ENCODE measurements around the gene GAREM2.
"Not testable (repeated sequence)": the region's sequence is repeated elsewhere in the genome, so short reads cannot be mapped to it uniquely, and the experiment has no call there.

The GAREM2 gene

GRCh38 chr2:26157580-26157979 is 15.3 kb upstream of the GAREM2 start:
- TF ChIP-seq, protein P1, sequence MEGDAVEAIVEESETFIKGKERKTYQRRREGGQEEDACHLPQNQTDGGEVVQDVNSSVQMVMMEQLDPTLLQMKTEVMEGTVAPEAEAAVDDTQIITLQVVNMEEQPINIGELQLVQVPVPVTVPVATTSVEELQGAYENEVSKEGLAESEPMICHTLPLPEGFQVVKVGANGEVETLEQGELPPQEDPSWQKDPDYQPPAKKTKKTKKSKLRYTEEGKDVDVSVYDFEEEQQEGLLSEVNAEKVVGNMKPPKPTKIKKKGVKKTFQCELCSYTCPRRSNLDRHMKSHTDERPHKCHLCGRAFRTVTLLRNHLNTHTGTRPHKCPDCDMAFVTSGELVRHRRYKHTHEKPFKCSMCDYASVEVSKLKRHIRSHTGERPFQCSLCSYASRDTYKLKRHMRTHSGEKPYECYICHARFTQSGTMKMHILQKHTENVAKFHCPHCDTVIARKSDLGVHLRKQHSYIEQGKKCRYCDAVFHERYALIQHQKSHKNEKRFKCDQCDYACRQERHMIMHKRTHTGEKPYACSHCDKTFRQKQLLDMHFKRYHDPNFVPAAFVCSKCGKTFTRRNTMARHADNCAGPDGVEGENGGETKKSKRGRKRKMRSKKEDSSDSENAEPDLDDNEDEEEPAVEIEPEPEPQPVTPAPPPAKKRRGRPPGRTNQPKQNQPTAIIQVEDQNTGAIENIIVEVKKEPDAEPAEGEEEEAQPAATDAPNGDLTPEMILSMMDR (IDR thresholded peaks at IDR 0.05; ENCODE audit: low read depth, low read length, missing control alignments): no peak
- no peak for DNase-seq (ENCODE audit: extremely low read depth, low read depth)
- no peak overlapping the region for H3K4me3 ChIP-seq (replicated peaks; ENCODE audit: low read depth, low read length)

GRCh38 chr2:26161926-26162325 is 11.0 kb upstream of the GAREM2 start:
- no peak overlapping the region for H3K4me3 ChIP-seq (replicated peaks; ENCODE audit: low read depth, low read length)
- TF ChIP-seq, protein P1 (IDR thresholded peaks at IDR 0.05; ENCODE audit: low read depth, low read length, missing control alignments): no peak
- DNase-seq (ENCODE audit: extremely low read depth, low read depth): no peak

DNA sequence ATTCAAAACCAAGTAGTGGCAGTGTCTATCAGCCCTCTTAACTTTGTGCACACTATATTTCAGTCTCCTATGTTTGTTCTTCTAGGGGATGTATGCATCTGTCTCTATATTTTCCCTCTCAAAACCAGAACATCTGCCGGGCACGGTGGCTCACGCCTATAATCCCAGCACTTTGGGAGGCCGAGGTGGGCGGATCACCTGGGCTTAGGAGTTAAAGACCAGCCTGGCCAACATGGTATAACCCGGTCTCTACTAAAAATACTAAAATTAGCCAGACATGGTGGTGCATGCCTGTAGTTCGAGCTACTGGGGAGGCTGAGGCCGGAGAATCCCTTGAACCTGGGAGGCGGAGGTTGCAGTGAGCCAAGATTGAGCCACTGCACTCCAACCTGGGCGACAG is 9.9 kb upstream of the GAREM2 start:
- TF ChIP-seq, protein P1 (IDR thresholded peaks at IDR 0.05; ENCODE audit: low read depth, low read length, missing control alignments): no peak
- no peak for DNase-seq (ENCODE audit: extremely low read depth, low read depth)
- no peak overlapping the region for H3K4me3 ChIP-seq (replicated peaks; ENCODE audit: low read depth, low read length)

GRCh38 chr2:26164231-26164630 is 8.7 kb upstream of the GAREM2 start:
- TF ChIP-seq, protein P1 (IDR thresholded peaks at IDR 0.05; ENCODE audit: low read depth, low read length, missing control alignments): no peak
- H3K4me3 ChIP-seq (replicated peaks; ENCODE audit: low read depth, low read length): no peak overlapping the region
- no peak for DNase-seq (ENCODE audit: extremely low read depth, low read depth)

- TF ChIP-seq, protein P1 (IDR thresholded peaks at IDR 0.05; ENCODE audit: low read depth, low read length, missing control alignments): no peak
- no peak for DNase-seq (ENCODE audit: extremely low read depth, low read depth)
- no peak overlapping the region for H3K4me3 ChIP-seq (replicated peaks; ENCODE audit: low read depth, low read length)
Measured at GRCh38 chr2:26164641-26165211, 8.2 kb upstream of the GAREM2 start.

GRCh38 chr2:26165403-26165802 is 7.5 kb upstream of the GAREM2 start:
- no peak for DNase-seq (ENCODE audit: extremely low read depth, low read depth)
- TF ChIP-seq, protein P1 (IDR thresholded peaks at IDR 0.05; ENCODE audit: low read depth, low read length, missing control alignments): no peak
- no peak overlapping the region for H3K4me3 ChIP-seq (replicated peaks; ENCODE audit: low read depth, low read length)

GRCh38 chr2:26166541-26166940 is 6.3 kb upstream of the GAREM2 start:
- not testable (repeated sequence) for DNase-seq (ENCODE audit: extremely low read depth, low read depth); H3K4me3 ChIP-seq (replicated peaks; ENCODE audit: low read depth, low read length)

All from HFF-Myc (cell line).